GM18870 (cell line): ENCODE measurements around the gene ZFHX3.

ENCODE experiments used
- ATAC-seq: cut with Tn5 transposase; IDR thresholded peaks from one replicate; pipeline ENCODE4 v1.9.1; 2021; ENCODE audit warnings: moderate library complexity; ENCODE audit not compliant: unreplicated experiment

ZFHX3 gene

GRCh38 chr16:72808754-72809153 is 239.2 kb downstream of the ZFHX3 start:
- no peak for ATAC-seq

- ATAC-seq: no peak
Measured at GRCh38 chr16:72807245-72807644, 240.7 kb downstream of the ZFHX3 start.

DNA sequence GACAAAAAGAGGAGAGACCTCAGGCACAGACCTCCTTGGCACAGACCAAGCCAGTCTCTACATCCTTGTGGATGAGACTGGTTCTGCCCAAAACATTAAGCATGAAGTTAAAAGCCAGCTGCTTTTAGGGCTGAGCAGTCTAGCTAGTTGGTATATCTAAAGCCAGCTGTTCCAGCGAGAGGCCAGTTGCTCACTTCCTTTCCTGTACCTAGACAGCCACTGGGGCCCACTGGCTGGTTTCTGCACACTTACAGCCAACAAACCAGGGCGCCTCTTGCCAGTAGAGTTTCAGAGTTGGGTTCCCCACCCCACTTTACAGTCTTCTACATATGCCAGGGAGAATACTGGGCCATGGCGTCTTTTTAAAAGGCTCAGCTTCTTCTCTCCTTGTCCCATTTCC is 242.4 kb downstream of the ZFHX3 start:
- no peak for ATAC-seq

- no peak for ATAC-seq
Measured at GRCh38 chr16:72800524-72801161, 247.3 kb downstream of the ZFHX3 start.

GRCh38 chr16:72798264-72798663 is 249.7 kb downstream of the ZFHX3 start:
- no peak for ATAC-seq

DNA sequence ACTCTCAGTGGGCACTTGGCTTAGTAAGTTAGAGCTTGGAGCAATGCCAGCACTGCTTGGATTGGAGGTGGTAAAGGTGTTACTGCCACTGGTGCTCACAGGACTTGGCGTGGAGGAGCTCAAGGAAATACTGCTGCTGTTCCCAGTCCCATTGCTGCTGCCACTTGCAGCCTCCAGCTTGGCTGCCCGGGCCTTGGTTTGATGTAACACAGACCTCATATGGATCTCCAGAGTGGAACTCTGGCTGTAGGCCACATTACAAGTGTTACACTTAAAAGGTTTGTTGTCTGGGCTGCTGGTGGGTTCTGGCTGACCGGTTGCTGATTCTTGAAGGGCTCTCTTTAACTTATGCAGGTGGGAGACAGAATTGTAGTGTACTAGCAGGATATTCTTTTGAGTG is 250.3 kb downstream of the ZFHX3 start:
- no peak for ATAC-seq

DNA sequence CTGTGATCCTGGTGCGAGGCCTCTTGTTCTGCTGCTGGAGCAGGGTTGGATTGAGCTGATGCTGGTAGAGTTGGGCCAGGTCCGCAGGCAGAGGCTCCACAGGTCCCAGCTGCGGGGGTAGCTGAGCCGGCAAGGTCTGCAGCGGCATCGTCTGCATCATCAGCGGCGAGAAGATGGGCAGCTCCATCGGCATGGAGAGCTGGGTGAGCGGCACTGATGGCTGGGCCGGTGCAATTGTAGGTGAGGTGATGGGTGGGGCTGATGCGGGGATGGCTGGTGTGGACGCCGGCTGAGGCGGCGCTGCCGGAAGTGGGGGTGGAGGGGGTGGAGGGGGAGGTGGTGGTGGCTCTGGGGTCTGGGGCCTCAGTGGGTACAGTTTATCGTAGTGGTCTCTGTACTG is 251.7 kb downstream of the ZFHX3 start:
- ATAC-seq: no peak

GRCh38 chr16:72794986-72795385 is 252.9 kb downstream of the ZFHX3 start:
- no peak for ATAC-seq

DNA sequence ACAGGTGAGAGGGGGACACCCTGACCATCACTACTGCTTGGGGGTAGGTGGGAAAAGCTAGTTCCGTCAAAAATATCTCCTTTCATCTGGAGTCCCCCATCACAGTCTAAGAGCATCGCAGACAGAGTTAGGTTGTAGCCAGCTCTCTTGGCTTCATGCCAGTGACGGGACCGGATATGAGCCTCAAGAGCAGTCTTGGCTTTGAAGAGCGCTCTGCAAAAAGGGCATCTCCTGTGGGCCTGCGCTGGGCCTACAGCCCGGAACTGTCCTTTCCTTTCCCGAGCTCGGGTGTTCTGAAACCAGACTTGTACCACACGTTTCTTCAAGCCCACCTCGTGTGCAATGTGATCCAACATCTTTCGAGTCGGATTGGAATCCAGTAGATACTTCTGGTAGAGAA is 253.6 kb downstream of the ZFHX3 start:
- ATAC-seq: no peak

DNA sequence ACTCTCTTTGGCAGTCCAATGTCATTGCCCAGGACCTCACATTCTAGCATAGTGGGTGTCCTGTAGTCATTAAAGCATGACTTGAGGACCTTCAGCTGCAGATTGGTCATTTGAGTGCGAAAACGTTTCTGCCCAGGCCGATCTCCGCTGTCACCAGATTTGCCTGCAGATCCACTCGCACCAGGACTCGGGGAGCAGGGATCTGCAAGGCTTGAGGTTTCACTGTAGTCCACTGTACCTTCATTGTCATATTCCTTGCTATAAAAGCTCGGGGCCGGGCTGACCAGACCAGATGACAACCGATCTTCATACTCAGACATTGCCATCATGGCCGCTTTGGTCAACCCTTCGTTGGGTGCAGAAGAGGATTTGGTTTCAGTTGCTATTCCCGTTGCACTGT is 254.2 kb downstream of the ZFHX3 start:
- no peak for ATAC-seq

DNA sequence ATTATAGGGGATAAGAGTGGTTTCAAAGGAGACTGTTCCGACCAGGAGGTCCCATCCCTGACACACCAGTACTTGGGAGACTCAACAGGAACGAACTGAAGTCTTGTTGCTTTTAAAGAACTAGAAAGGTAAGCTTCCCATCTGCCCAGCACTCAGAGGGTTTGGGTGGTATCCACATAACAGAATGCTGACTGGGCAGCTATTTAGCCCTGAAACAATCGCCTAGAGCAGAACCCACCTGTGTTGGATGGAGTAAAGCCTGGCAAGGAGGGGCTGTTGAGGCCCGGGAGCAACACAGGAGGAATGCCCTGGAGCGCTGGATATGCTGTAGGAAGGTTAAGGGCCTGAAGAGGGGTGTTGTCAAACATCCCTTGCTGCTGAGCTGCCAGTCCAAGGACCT is 254.9 kb downstream of the ZFHX3 start:
- no peak for ATAC-seq

DNA sequence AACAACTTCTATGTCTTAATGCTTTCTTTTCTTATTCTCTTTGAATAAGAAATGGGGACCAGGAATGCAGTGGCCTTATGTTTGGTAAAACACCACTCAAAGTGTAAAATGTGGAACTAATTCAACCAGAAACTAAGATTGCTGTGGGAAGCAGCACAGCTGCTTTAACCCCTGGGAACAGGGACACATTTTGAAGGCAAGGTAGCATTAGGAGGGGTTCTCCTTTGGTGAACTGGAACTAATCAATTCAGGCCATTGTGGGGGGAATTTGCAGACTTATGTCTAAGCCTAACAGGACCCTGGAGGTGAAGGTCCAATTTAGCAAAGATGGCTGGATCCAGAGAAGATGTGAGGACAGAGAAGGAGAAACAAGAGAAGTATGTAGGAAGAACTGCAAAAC is 256.1 kb downstream of the ZFHX3 start:
- ATAC-seq: no peak

DNA sequence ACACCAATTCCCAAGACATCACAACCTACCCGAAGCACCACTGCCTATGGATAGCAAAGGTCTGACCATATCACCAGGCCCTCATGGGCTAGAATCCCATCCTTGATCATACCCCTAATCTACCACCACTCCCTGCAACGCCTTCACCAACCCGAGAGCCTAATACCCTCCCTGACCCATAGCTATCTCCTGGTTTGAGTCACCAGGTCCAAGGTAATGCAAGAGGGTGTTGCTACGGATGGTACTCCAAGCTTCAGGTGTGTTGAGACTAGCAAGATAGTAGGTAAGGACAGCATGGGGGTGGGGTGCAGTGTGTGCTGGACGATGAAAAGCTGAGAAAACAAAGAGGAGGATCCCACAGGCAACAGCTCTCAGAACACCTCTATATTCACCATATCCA is 258.0 kb downstream of the ZFHX3 start:
- no peak for ATAC-seq

- ATAC-seq: no peak
Measured at GRCh38 chr16:72789465-72789864, 258.5 kb downstream of the ZFHX3 start.

DNA sequence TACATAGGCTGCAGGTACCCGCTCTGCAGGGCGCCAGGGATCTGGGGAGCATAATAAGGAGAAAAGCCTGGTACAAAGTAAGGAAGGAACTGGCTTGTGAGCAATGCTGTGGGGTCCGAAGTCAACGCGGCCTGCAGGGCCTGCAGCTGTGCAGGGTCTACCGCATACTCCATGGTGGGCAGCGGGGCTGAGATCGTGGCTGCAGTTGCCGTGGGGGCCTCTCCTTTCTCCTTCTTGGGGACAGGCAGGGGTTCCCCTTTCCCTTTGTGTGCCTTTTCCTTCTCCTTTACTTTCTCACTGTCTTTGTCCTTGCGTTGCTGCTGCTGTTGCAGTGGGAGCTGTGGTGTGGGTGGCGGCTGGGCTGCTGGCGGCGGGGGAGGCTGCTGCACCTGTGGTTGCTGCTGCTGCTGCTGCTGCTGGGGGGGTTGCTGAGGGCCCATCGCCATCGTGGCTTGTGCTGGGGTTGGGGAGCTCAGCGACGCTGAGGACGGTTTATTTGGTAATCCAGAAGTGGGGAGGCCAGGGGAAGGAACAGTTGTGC is 259.6 kb downstream of the ZFHX3 start:
- ATAC-seq: no peak

GRCh38 chr16:72787514-72788268 is 260.2 kb downstream of the ZFHX3 start:
- peak; percentile 65 for ATAC-seq

GRCh38 chr16:72787130-72787513 is 260.8 kb downstream of the ZFHX3 start:
- no peak for ATAC-seq

DNA sequence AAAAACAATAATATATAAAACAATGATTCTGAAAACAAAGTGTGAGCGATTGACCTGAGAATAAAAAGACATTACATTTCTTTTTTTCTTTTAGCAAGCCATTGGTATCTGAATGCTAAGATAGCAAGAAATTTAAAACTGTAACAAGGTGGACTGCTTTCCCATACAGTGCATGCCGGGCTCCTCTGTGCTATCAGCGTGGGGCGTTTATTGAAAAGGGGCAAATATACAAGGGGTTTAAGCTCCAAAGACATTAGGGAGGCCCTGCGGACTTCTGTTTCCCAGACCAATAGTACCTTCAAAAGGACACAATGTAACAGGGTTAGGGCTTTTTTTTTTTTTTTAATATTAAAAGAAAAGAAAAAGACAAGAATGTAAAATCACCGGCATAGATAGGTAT is 261.3 kb downstream of the ZFHX3 start:
- no peak for ATAC-seq

- no peak for ATAC-seq
Measured at GRCh38 chr16:72785886-72786285, 262.0 kb downstream of the ZFHX3 start.

GRCh38 chr16:72785171-72785570 is 262.8 kb downstream of the ZFHX3 start:
- no peak for ATAC-seq

DNA sequence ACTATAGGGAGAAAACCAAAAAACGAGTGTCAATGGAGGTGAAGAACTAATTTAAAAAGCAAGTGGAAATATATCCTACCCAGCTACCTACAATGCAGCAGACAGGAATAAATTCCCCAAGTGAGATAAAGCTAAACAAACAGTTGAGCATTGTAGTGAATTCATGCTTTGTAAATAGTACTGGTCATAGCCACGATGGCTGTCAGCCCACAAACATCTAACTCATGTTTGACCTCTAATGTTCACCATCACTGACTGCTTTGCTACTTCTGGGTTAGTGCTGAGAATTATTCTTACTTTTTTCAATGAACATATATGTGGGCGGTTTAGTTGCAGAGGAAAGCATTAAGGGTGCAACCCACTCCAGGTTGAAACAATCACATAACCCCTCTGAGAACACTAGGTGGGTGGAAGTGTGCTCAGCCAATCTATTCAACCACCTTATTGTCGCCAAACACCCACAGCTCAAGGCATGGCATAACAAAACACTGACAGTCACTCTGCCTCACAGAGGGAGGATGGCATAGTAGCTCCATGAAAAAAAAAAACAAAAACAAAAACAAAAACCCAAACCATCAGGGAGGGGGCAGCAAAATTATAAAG is 264.1 kb downstream of the ZFHX3 start:
- no peak for ATAC-seq

DNA sequence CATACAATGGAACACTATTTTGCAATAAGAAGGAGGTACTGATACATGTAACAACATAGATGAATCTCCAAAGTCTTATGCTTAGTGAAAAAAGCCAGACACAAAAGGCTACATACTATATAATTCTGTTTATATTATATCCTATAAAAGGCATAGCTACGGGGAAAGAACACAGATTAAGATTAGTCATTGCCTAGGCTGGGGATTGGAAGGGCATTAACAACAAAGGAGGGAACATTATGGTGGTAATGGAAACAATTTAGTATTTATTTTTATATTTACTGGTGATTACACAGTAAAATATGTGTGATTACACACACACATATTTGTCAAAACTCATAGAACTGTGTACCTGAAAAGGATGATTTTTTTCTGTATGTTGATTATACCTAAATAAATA is 278.1 kb downstream of the ZFHX3 start:
- no peak for ATAC-seq
